NCI-H128 (cell line): Measurements from ENCODE around the gene MPC1L.

ENCODE experiments used
- DNase-seq: peaks from one replicate; lab custom pipeline; 2025; ENCODE audit not compliant: unreplicated experiment; lab: John Stamatoyannopoulos, UW

The MPC1L gene

DNA sequence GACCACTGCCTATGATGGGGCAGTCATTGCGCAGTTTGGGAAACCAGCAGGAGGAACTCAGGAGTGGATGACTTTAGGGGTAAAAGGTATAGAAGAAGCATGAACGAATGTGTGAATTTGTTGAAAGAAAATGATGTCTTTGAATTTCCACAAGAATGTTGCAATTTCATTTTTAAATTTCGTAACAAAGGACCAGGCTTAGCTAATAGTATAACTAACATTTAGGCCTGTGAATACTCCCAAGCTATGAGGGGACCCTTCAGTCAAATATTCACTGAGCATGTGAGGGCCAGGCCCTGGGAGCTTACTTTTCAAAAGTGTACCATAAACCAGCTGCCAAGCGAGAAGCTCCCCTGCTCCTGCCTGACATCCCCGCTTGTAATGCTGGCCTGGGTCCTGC lies 5.3 kb downstream of the MPC1L start:
- DNase-seq: no peak

DNA sequence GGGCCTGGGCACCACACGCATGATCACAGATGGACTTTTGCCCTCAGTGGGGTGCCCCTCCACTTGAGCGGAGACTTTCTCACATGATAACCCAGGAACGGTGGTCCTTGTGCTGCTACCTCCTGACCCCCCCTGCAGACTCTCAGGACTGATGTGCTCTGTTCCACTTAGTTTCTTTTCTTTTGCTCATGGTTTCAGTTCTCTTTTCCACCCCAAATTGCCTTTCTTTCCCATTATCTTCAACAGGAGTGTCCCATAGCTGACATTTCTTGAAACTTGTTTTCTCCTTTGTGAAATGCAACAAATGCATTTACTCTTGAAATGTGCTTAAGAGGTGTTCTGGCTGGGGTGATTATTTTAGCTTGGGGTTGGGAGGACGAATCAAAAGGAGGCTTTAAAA lies 9.0 kb downstream of the MPC1L start:
- no peak for DNase-seq

DNA sequence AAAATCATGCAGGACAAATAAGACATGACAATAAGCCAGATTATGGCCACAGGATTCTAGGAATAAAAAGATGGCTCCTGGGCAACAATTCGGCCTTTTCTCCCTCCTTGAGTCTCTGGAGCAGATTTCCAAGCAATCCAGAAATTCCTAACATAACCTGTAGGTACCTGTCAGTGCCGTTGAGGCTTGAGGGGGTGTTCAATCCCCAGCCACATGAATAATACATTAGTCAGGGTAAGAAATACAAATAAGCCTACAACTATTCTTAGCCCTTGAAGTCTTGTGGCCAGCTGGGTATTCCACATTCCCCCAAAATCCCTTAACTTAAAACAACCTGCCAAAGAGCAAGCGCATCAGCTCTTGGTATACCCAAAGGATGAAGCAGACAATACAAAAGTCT lies 14.5 kb downstream of the MPC1L start:
- DNase-seq: no peak

DNA sequence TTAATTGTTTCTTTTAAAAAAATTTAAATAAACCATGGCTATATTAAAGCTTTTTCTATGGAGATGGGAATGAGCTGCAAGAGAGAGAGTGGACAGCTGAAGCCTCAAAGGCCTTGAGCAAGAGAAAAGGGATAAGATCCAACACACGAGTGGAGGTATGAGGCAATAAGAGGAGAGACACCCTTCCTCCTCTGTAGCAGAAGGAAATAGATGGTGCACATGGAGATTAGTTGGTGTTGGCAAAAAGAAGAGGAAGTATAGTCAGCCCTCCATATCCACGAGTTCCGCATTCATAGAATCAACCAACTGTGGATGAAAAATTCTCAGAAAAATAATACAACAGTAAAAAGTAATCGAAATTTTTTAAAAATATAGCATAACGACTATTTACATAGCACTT lies 20.9 kb downstream of the MPC1L start:
- DNase-seq: no peak

DNA sequence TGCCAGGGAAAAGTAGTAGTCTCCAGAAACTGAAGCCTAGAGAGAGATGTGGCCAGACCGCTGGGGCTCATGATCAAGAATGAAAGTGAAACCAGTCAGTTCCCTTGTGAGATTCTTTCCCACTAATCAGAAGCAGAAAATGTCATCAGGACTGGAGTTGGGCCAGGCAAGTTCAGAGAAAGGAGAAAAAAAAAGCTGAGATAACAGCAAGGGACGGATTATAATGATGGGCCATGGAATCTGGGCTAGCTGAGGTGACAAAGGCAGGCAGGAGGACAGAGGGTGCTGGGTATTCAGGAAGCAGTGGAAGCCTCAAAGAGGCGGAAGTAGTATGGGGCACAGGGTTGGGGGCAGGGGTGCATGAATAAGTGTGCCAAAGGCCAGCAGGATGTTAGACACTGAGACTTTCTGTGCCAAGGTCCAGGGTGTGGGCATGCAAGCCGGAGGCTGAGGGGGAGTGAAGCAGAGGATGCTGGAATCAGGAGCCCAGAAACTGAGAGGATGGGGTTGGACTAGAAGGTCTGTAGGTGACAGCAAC lies 21.7 kb downstream of the MPC1L start:
- no peak for DNase-seq

DNA sequence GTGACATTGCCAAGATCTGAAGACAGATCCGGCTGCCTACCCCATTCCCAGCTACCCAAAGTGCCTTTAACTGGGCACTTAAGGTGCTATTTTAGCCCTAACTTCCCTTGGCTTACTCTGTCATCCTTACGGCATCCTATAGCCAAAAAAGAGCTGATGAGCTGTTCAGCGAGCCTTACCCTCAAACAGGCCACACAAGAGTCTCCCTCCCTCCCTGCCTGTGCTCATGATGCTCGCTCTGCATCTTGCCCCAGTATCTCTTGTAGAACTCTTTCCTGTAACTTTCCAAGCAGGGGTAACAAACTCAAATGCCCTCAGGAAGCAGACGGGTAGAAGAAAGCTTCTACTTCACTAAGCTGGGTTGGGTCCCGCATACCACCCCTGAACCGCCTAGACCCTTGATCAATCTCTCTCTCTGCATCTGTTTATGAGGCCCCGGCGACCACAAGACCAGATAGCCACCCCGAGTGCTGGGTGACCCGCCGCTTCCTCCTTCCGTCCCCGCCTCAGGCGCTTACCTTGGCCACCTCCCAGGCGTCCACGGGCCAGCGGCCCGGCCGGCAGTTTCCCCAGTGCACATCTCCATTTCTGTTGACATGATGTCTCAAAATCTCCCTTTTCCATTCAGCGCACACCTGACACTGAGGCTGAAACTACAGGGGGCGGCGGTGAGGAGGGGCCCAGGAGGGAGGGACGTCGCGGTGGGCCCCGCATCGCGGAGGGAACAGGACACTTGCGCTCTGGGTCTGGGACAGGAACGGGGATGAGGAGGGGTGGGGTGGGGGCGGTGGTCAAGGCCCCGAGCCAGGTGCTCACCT lies 23.5 kb downstream of the MPC1L start:
- no peak for DNase-seq

DNA sequence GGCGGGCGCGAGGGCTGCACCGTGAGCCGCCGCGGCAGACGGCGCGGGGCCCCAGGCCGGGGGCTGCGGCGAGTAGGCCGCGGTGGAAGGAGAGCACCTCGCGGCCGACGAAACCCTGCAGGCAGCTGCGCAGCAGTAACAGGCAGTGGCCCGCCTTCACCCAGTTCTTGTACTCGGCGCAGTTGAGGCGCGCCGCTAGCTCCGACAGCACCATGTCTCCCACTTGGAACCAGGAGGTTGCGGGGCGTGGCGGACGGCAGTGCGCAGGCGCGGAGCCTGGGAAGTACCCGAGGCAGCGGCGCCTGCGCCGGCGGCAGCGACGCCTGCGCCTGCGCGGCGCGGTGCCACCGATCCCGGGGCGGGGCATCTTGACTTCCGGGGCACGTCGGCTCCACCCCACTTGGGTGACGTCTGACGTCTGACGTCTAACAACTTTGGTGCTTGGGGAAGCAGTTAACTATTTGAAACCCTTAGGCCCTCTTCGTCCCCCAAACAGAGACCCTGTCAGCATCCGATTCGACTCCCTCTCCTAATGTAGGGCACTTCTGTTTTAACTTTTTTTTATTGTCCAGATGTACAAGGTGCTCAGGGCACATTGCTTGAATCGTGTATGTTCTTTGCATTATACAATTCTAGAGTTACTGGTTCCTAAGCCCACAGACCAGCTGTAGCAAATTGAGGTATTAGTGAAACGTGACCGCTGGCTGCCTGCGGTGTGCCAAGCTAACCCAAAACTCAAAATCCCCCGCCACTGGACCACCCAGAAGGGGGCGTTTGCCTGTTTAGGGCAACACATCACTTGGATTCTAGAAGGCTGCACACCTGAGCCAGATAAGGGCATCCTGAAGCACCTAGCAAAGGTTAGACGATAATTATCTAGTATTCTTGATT lies 24.3 kb downstream of the MPC1L start, which contains the start of gene CXorf38:
Gene CXorf38 (minus strand): TSS at position 255 of the 891 bp plus-strand sequence. CDS start 41 bp downstream, at position 214.
- DNase-seq: peak; percentile 82

DNA sequence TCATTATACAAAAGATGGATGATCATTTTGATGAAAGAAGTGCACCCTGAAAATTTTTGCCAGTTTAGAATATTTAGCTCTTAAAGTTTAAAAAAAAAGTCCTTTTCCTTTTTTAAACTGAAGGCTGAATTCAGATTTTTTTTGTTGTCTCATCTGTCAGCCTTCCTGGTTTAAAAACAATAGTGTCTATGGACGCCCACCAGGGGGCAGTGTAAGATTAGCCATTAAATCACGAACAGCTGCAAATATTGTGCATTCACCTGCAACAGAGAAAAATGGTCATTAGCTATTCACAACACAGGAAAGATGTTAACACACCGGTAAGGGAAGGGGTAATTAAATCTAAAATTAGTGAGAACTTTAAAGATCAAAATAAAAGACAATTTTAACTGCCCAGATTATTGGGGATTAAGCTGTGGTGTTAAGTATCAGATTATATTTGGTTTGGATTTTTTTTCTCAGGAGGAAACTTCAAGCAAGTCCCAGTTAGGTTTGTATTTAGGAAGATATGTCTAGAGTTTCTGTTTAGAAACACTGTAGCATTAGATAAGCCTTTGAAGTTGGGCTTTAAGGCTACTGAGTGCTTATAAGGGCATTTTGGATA lies 28.5 kb downstream of the MPC1L start:
- DNase-seq: no peak

DNA sequence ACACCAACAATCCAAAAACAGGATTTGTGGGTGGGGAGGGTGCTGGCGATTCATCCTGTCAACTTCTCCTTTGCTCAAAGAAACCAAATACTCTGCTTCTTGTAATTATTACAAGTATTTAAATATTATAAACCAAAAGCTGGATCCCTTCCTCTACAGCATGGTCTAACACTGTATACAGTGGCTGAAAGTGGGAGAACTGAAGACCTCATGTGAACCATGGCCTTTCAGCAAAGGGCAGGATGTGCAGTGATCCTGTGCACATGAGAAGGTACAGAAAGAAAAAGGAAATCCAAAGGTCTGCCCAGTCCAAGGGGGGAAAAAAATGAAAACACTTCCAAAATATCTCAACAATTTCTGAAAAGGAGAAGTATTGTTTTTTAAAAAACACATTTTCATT lies 29.4 kb downstream of the MPC1L start:
- DNase-seq: no peak

DNA sequence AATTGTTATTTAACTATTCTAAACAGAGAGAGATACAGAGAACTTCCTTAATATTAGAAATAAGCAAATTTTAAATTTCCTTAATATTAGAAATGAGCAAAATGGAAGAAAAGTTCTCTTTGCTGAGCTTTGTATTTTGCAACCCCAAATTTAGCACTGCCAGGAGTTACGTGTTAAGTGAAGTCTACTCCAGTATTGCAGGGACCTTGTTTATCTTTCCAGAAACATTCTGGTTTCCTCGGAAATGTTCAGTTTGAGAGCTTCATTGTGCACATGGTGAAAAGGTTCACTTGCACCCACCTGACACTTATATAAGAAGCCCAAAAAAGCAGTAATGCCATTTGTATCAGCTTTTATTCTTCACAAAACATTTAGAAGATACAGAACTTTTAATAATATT lies 30.3 kb downstream of the MPC1L start:
- no peak for DNase-seq

DNA sequence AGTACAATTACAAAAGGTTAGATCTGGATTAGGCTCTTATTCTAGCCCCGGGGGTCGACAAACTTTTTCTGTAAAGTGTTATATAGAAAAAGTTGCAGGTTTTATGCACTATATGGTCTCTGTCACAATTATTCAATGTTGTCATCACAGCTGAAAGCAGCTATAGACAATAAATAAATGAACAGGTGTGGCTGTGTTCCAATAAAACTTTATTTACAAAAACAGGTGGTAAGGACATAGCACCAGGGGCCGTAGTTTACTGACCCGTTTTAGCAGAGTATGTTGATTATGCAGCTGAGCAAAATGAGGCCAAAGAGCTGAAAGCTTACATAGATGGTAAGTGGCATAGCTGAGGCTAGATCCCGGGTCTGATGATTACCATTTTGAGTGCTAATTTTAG lies 37.2 kb downstream of the MPC1L start:
- no peak for DNase-seq

DNA sequence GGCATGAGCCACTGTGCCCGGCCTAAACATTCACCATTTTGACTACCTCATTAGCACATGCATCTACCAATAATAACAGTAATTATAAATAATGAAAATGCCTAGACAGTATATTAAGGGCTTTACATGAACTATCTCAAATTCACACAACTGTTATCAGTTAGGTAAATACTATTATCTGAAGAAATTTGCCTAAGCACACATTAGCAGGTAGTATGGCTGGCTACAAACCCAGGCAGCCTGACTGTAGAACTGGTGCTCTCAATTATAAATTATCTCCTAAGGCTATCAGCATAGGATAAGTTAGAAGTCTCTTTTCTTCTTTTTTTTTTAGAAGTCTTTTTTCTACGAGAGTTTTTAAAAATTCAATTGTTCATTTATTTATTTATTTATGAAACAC lies 38.3 kb downstream of the MPC1L start:
- DNase-seq: no peak

DNA sequence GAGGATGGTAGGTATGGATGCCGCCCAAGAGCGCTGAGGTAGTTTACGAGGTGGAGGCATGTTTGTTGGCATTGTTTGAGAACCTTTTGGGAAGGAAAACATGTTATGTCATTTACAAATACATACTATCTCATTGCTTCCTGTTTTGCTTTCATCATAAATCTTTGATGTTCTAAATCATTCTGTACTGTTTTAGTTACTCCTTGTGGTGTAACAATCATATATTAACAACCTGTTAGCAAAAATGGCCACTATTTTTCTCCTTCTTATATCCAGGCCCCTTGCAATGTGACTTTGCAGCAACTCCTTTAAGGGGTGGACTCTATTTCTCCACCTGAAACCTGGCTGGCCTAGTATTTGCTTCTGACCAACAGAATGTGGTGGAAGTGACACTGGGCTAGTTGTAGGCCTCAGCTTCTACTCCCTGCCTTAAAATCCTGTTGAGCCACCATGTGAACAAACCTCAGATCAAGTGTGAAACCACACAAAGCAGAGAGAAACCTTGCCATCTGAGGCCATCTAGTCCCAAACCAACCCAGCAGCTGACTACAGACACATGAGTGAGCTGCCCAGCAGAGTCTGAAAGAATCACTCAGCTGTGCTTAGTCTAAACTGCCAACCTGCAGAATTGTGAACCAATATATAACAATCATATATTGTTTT lies 40.0 kb downstream of the MPC1L start:
- no peak for DNase-seq

DNA sequence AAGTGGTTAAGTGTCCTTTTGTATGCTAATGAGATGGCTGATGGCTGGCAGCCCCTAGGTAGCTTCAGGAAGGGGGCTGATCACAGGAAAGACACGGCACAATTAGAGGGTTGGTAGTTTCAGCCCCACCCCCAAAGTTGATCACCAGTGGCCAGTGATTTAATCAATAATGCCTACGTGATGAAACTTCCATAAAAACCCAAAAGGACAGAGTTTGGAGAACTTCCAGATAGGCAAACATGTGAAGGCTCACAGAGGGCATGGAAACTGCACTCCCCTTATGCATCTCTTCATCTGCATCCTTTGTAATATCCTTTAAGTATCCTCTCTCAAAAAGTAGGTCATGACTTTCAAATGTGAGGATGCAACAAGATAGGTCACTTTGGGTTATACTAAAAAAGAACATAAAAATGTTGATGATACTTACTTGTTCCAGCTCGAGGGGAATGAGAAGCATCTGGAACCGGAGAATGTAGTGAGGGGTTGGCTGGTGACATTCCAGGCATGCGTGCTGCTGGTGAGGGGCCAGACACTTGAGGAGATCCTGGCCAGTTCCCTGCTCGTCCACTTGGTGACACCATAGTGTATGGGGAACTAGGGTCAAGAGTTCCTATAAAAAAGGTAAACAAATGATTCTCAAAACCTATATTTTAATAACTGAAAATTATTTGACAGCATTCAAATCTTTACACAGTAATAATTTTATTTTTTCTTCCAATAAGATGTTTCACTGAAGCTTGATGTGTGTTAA lies 40.8 kb downstream of the MPC1L start:
- no peak for DNase-seq

DNA sequence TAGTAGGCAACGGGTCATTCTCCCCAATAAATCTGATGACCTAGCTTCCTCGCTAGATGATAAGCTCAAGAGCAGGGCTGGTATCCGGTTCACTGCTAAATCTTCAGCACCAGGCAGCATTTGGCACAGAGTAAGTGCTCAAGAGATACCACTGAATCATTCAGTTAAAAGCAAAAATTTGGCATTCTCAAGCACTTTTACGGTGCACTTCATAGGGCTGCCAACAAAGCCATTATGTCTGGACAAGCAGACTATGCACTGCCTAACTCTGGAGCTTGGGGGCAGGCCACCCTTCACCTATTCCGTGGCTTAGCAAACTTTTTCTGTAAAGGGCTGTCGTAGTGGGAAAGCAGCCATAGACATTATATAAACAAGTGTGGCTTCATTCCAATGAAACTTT lies 47.9 kb downstream of the MPC1L start:
- DNase-seq: no peak
